GM18858 (cell line): Measurements from ENCODE around the gene LRRK1.
"Not testable (repeated sequence)": the region's sequence is repeated elsewhere in the genome, so short reads cannot be mapped to it uniquely, and the experiment has no call there.

Experiments
- ATAC-seq: cut with Tn5 transposase; IDR thresholded peaks from one replicate; pipeline ENCODE4 v1.9.1; 2021; ENCODE audit not compliant: unreplicated experiment

Gene LRRK1

DNA sequence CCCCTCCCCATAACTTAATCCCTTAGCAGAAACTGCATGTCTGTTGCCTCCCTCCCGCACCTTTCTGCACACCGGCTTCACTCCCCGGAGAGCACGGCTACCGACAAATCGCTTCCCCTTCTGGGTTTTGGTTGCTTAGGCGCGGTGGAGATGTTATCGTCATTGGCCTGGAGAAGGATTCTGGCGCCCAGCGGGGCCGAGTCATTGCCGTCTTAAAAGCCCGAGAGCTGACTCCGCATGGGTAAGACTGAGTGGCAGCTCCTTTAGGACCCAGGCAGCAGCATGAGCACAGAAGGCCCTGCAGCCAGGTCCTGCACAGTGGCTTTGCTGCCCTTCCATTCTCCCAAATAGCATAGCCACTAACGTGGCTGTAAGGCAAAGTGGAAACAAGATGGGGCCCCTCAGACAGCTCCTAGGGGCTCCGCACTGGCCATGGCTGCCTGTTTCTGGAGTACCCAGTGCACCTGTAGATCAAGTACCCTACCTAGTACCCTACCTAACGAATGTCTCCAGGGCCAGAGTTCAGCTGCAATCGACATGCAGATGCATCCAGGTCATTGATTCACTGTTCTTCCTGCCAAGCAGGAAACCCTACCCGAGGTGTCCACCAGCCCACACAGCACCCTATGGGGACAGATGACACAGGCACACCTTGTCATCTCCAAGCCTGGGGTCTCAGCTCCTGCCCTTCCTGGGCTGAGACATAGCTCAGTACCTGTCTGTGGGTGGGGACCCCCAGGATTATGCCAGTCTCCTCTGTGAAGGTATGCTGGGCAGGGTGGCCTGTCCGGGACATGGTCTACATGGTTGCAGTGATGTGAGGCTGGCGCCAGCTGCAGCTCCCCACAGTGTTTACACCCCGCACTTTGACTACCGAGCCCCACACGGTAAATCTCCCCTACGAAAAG, 147.6 kb downstream of the LRRK1 start:
- no peak for ATAC-seq

GRCh38 chr15:101067660-101068522, 148.7 kb downstream of the LRRK1 start:
- no peak for ATAC-seq

GRCh38 chr15:101068523-101068960, 149.4 kb downstream of the LRRK1 start:
- no peak for ATAC-seq

- no peak for ATAC-seq
These were observed 149.9 kb downstream of the LRRK1 start for GRCh38 chr15:101068961-101069653.

- ATAC-seq = no peak
These were observed 150.5 kb downstream of the LRRK1 start for GRCh38 chr15:101069654-101069973.

DNA sequence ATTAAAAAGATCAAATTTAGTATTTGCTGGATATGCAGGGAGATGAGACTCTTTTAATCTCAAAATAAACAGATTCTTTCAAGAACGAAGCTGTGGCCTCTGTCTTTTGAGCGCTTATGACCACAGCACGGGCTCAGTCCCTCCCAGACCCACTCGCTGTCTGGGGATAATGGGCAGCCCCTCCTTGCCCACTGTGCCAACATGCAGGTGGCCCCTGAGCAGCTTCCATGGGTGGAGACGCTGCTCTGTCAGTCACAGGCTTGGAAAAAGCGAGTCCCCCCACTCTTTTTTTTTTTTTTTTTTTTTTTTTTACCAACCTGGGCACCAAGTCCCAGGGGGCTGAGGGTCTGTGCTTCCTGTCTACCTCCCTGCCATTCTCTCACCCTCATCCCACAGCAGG, 150.9 kb downstream of the LRRK1 start:
- no peak for ATAC-seq

DNA sequence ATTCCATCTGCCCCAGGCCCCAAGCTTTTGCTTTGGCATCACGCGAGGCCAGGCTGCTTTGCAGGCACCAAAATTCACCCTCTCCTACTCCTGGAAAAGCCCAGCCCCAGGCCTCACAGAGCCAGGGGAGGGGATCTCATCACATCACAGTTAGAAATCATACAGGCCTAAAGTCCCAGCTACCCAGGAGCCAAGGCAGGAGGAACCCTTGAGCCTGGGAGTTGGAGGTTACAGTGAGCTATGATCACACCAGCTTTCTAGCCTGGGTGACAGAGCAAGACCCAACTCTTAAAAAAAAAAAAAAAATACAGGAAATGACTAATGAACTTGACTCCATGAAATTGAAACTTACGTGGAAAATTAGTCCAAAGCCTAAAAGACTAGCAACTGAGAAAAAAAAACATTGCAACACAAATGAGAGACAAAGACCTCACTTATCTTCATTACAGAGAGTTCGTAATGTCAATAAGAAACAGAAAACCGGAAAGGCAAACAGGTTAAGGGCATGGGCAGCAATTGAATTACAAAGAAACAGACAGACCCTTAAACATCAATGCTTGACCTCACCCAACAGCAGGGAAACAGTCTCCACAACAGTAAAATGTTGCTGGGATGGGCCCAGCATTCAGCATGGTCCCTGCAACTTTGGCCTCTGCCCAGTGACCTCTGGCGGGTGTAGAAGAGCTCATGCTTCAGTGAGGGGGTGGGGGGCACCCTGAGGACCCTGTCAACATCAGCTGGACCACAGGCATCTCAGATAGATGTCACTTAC, 151.5 kb downstream of the LRRK1 start:
- ATAC-seq = no peak

GRCh38 chr15:101071651-101072050, 152.5 kb downstream of the LRRK1 start:
- ATAC-seq = no peak

GRCh38 chr15:101072235-101072634, 153.1 kb downstream of the LRRK1 start:
- not testable (repeated sequence) for ATAC-seq

GRCh38 chr15:101077806-101078668, 158.9 kb downstream of the LRRK1 start:
- not testable (repeated sequence) for ATAC-seq

GRCh38 chr15:101078669-101079323, 159.6 kb downstream of the LRRK1 start:
- no peak for ATAC-seq

DNA sequence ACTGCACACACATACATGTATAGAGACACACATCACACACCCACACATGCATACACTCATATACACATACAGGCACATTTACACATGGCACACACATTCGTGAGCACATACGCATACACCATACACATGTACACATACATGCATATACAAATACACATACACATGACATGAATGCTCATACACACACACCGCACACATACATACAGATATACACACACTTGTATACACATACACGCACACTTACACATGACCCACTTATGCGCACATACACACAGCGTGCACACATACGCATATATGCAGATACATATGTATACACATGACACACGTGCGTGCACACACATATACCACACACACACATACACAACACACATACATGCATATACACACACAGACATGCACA, 162.7 kb downstream of the LRRK1 start:
- no peak for ATAC-seq

DNA sequence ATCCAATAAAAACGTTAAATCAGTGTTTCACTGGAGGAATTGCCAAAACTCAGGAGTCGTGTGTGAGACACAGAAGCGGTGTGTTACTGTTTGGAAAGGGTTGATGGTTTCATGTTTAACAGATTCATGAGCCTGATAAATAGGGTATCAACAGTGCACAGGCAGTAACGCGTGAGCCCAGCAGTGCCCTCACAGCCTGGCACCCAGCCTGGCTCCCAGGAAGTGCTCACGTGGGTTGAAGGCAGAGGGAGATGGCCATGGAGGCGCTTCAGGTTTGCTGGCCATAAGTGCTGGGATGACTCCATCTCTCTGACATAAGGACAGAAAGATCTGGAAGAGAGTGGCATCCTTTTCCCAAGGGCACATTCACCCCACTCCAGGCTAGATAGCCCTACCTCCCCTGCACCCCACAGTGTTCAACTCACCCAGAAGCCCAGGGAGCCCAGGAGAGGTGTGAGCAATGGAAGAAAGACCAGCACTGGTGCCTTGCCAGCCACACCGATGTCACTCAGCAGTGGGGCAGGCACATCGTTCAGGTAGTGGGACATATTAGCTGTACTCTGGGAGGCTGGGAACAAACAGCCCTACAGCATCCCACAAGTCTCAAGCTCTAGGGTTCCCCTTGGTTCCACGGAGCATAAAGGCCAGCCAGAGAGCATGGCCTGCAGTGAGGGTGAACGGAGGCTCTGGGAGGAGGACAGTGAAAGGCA, 164.3 kb downstream of the LRRK1 start:
- ATAC-seq = no peak

GRCh38 chr15:101084801-101085200, 165.6 kb downstream of the LRRK1 start:
- no peak for ATAC-seq

- ATAC-seq = no peak
These were observed 166.1 kb downstream of the LRRK1 start for GRCh38 chr15:101085311-101085700.

- no peak for ATAC-seq
These were observed 167.4 kb downstream of the LRRK1 start for GRCh38 chr15:101086394-101087171.

GRCh38 chr15:101087172-101087769, 168.1 kb downstream of the LRRK1 start:
- ATAC-seq = no peak
